Measurements from ENCODE around the gene SPRY4. TPM values are rescaled to one million over a fixed set of nuclear protein-coding genes. Genes with fewer than 3 reads are reported as not detected.
"Not testable (repeated sequence)": the region's sequence is repeated elsewhere in the genome, so short reads cannot be mapped to it uniquely, and the experiment has no call there.

The SPRY4 gene
- total RNA-seq, 2 experiments from 2014 or later: 0.05 to 0.27 TPM

GRCh38 chr5:142281966-142282365 is 42.9 kb downstream of the SPRY4 start:
- DNase-seq: no peak
- Mint-ChIP-seq H3K27me3 (peaks cover 4% of the 10 kb centered on the region), H3K36me3 (ENCODE audit: low read depth) (no peaks in the 10 kb centered on the region), H3K27ac (no peak overlapping the region), H3K4me1 (no peaks in the 10 kb centered on the region), H3K4me3 (no peak overlapping the region), H3K9me3 (no peaks in the 10 kb centered on the region)
- ChIA-PET POLR2A (no interaction called here), CTCF (interaction anchor here (0.6 to 1.2 kb wide), 2 partner anchors 13 to 271 kb away, joined by 4 to 5 read pairs; no protein-coding TSS in a partner anchor)

DNA sequence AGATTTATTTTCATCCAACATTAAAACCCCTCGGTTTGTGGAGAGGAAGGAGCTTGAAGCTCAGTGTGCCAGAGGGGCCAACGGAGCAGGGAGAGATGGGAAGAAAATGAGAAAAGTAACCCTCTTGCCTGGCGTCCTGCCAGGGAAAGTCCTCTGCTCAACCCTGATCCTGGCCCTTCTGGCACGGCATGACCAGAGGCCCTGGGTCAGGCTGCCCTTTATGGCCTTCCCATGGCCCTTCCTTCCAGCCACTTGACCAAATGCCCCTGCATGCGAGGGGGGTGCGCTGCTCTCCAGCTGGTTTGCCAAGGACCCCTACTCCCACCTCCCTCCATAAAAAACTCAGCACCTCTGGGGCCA is 43.8 kb downstream of the SPRY4 start:
- H3K4me3 Mint-ChIP-seq: no peak overlapping the region
- no peak overlapping the region for H3K27ac Mint-ChIP-seq
- no peaks in the 10 kb centered on the region for H3K36me3 Mint-ChIP-seq (ENCODE audit: low read depth)
- ChIA-PET POLR2A (no interaction called here), CTCF (interaction anchor here (1.2 kb wide), 1 partner anchor 14 kb away, joined by 4 read pairs; no protein-coding TSS in a partner anchor)
- peaks cover 4% of the 10 kb centered on the region for H3K27me3 Mint-ChIP-seq
- no peaks in the 10 kb centered on the region for H3K4me1 Mint-ChIP-seq
- H3K9me3 Mint-ChIP-seq: no peaks in the 10 kb centered on the region
- no peak for DNase-seq

DNA sequence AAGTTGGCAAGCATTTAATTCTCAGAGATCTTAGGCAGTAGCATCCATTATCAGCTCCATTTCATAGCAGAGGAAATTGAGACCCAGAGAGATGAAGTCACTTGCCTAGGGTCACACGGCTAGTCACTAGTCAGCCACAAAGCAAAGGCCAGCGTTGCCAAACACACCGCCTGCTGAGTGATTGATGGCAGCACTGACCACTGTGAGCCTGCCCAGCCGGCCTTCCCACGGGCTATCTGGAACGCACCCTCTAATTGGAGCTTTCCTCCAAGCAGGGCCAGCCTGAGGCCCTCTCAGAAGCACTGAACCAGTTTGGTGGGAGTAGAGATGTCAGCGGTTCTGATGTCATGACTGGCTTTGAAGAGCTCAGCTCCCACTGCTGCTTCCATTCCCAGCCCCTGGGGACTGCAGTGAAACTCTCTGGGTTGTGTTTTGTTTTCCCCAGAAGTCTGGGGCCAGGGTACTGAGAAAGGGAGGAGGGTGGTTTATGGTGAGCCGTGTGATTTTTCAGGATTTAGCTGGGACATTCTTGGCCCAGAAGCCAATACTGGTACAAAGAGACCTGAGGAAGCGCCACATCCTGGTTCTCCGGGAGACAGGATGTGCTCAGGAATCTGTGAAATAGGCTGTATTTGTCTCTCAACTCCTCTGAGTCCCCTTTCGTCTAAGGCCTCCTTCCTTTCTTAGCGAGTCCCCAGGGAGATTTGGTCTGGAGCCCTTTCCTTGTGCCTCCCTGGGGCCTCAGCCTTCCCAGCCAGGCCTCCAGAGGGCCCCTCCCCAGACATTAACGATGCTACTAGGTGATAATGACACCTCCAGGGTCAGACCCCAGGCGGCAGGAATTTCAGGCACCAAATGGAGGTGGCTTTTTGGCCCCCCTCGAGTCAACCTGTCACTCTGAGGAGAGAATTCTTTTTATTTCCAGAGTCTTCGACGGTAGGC is 44.5 kb downstream of the SPRY4 start:
- no peaks in the 10 kb centered on the region for H3K9me3 Mint-ChIP-seq
- no peak overlapping the region for H3K27ac Mint-ChIP-seq
- peaks cover 4% of the 10 kb centered on the region for H3K27me3 Mint-ChIP-seq
- CTCF ChIA-PET: no interaction called here
- POLR2A ChIA-PET: no interaction called here
- no peak overlapping the region for H3K4me3 Mint-ChIP-seq
- H3K36me3 Mint-ChIP-seq (ENCODE audit: low read depth): no peaks in the 10 kb centered on the region
- DNase-seq: no peak
- no peaks in the 10 kb centered on the region for H3K4me1 Mint-ChIP-seq

GRCh38 chr5:142278627-142279026 is 46.2 kb downstream of the SPRY4 start:
- Mint-ChIP-seq H3K4me1 (no peaks in the 10 kb centered on the region), H3K9me3 (no peaks in the 10 kb centered on the region), H3K4me3 (no peak overlapping the region), H3K36me3 (ENCODE audit: low read depth) (no peaks in the 10 kb centered on the region), H3K27ac (no peak overlapping the region), H3K27me3 (peaks cover 4% of the 10 kb centered on the region)
- POLR2A ChIA-PET: no interaction called here
- CTCF ChIA-PET: interaction anchor here (0.6 kb wide), 1 partner anchor 1947 kb away, joined by 3 read pairs; no protein-coding TSS in a partner anchor
- no peak for DNase-seq

- no peaks in the 10 kb centered on the region for H3K9me3 Mint-ChIP-seq
- CTCF ChIA-PET: no interaction called here
- no peak overlapping the region for H3K4me3 Mint-ChIP-seq
- H3K27ac Mint-ChIP-seq: no peak overlapping the region
- DNase-seq: no peak
- H3K4me1 Mint-ChIP-seq: no peaks in the 10 kb centered on the region
- H3K27me3 Mint-ChIP-seq: peaks cover 4% of the 10 kb centered on the region
- POLR2A ChIA-PET: no interaction called here
- no peaks in the 10 kb centered on the region for H3K36me3 Mint-ChIP-seq (ENCODE audit: low read depth)
Measured at GRCh38 chr5:142277796-142278195, 47.0 kb downstream of the SPRY4 start.

- Mint-ChIP-seq H3K27ac (no peak overlapping the region), H3K36me3 (ENCODE audit: low read depth) (no peaks in the 10 kb centered on the region), H3K4me1 (no peaks in the 10 kb centered on the region), H3K4me3 (no peak overlapping the region), H3K27me3 (peaks cover 4% of the 10 kb centered on the region), H3K9me3 (no peaks in the 10 kb centered on the region)
- POLR2A ChIA-PET: interaction anchor here (0.7 kb wide), 1 partner anchor 1402 kb away, joined by 4 read pairs; no protein-coding TSS in a partner anchor
- CTCF ChIA-PET: no interaction called here
- DNase-seq: no peak
Measured at GRCh38 chr5:142276517-142276916, 48.3 kb downstream of the SPRY4 start.

GRCh38 chr5:142275496-142275895 is 49.3 kb downstream of the SPRY4 start:
- no peak for DNase-seq
- Mint-ChIP-seq H3K9me3 (no peaks in the 10 kb centered on the region), H3K27ac (no peak overlapping the region), H3K4me1 (no peaks in the 10 kb centered on the region), H3K36me3 (ENCODE audit: low read depth) (no peaks in the 10 kb centered on the region), H3K27me3 (peaks cover 4% of the 10 kb centered on the region), H3K4me3 (no peak overlapping the region)
- ChIA-PET POLR2A (no interaction called here), CTCF (interaction anchor here (1.1 kb wide), 1 partner anchor 13 kb away, joined by 4 read pairs; no protein-coding TSS in a partner anchor)

DNA sequence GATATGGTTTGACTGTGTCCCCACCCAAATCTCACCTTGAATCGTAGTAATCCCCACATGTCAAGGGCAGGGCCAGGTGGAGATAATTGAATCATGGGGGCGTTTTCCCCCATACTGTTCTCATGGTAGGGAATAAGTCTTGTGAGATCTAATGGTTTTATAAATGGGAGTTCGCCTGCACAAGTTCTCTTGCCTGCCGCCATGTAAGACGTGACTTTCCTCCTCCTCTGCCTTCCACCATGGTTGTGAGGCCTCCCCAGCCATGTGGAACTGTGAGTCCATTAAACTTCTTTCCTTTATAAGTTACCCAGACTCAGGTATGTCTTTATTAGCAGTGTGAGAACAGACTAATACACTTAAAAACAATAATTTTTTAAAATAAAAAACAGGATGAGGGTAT is 52.2 kb downstream of the SPRY4 start:
- H3K4me3 Mint-ChIP-seq; H3K27ac Mint-ChIP-seq; H3K36me3 Mint-ChIP-seq (ENCODE audit: low read depth); CTCF ChIA-PET; POLR2A ChIA-PET; H3K27me3 Mint-ChIP-seq; H3K4me1 Mint-ChIP-seq; DNase-seq; H3K9me3 Mint-ChIP-seq: not testable (repeated sequence)

DNA sequence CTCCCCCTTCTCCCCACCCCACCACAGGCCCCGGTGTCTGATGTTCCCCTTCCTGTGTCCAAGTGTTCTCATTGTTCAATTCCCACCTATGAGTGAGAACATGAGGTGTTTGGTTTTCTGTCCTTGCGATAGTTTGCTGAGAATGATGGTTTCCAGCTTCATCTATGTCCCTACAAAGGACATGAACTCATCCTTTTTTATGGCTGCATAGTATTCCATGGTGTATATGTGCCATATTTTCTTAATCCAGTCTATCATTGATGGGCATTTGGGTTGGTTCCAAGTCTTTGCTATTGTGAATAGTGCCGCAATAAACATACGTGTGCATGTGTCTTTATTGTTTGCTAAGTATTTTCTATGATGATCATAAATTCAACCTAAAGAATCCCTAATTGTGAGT is 60.7 kb downstream of the SPRY4 start:
- not testable (repeated sequence) for H3K4me3 Mint-ChIP-seq

GRCh38 chr5:142263346-142263745 is 61.5 kb downstream of the SPRY4 start:
- ChIA-PET CTCF (interaction anchor here (0.7 kb wide), 2 partner anchors 12 to 64 kb away, joined by 3 to 4 read pairs; no protein-coding TSS in a partner anchor), POLR2A (no interaction called here)
- H3K9me3 Mint-ChIP-seq: no peaks in the 10 kb centered on the region
- H3K27me3 Mint-ChIP-seq: peaks cover 4% of the 10 kb centered on the region
- H3K27ac Mint-ChIP-seq: no peak overlapping the region
- H3K36me3 Mint-ChIP-seq (ENCODE audit: low read depth): no peaks in the 10 kb centered on the region
- DNase-seq: no peak
- H3K4me3 Mint-ChIP-seq: no peak overlapping the region
- H3K4me1 Mint-ChIP-seq: peaks cover 4% of the 10 kb centered on the region

More for the DNA sequence above, 60.7 kb downstream of the SPRY4 start:
- DNase-seq; H3K27ac Mint-ChIP-seq; POLR2A ChIA-PET; H3K27me3 Mint-ChIP-seq; H3K4me1 Mint-ChIP-seq; H3K9me3 Mint-ChIP-seq; H3K36me3 Mint-ChIP-seq (ENCODE audit: low read depth): not testable (repeated sequence)
- CTCF ChIA-PET: interaction anchor here (0.5 to 0.7 kb wide), 2 partner anchors 96 to 369 kb away, joined by 3 read pairs; no protein-coding TSS in a partner anchor

DNA sequence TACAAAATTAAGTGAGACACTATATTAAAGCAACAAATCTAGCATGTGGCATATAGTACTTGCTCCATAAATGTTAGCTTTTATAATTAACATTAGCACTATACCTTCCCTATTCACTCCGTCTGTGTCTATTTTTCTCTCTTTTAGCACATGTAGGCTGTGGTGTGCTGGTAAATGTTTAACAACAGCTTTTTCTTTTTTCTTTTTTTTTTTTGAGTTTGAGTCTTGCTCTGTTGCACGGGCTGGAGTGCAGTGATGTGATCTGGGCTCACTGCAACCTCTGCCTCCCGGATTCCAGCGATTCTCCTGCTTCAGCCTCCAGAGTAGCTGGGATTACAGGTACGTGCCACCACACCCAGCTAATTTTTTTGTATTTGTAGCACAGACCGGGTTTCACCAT is 62.1 kb downstream of the SPRY4 start:
- POLR2A ChIA-PET: no interaction called here
- Mint-ChIP-seq H3K4me3 (no peak overlapping the region), H3K4me1 (peaks cover 4% of the 10 kb centered on the region), H3K9me3 (no peaks in the 10 kb centered on the region), H3K27ac (no peak overlapping the region), H3K36me3 (ENCODE audit: low read depth) (no peaks in the 10 kb centered on the region), H3K27me3 (peaks cover 5% of the 10 kb centered on the region)
- CTCF ChIA-PET: interaction anchor here (0.6 to 0.9 kb wide), 3 partner anchors 13 to 170 kb away, joined by 3 to 4 read pairs (median 3); no protein-coding TSS in a partner anchor
- DNase-seq: no peak
